HG03378 (cell line): Measurements from ENCODE around the gene CORO1C.
"Not testable (repeated sequence)": the region's sequence is repeated elsewhere in the genome, so short reads cannot be mapped to it uniquely, and the experiment has no call there.

Experiments
- ATAC-seq: cut with Tn5 transposase; IDR thresholded peaks from one replicate; pipeline ENCODE4 v1.9.1; 2021; ENCODE audit warnings: mild to moderate bottlenecking, moderate library complexity; ENCODE audit not compliant: unreplicated experiment

CORO1C gene

DNA sequence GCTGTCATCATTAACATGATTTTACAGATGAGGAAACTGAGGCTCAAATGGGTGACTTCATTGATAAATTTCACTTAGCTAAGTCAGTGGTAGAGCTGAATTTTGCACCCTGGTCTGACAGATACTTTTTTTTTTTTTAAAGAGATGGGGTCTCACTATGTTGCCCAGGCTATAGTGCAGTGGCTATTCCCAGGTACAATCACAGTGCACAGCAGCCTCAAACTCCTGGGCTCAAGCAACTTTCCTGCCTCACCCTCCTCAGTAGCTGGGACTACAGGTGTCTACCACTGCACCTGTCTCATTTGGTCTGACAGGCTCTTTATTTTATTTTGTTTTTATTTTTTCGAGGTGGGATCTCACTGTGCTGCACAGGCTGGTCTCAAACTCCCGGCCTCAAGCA, 24.2 kb upstream of the CORO1C start:
- ATAC-seq, result no peak

DNA sequence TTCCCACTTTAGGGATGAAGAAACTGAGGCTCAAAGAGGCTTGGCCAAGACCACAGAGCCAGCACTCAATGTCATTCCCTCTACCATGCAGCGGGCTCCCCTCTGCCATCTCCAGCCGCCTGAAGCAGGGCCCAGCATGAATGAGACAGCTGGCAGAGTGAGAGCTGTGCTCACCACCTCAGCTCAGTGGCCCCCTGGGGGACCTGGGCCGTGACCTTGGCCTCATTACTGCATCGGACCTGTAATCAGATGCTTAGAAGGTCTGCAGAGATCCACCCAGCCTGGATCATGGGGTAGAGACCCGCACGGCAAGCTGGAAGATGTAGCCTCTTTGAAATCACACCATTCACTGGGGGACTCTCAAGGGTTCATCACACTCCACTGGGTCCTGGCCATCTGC, 22.7 kb upstream of the CORO1C start:
- ATAC-seq, result no peak

DNA sequence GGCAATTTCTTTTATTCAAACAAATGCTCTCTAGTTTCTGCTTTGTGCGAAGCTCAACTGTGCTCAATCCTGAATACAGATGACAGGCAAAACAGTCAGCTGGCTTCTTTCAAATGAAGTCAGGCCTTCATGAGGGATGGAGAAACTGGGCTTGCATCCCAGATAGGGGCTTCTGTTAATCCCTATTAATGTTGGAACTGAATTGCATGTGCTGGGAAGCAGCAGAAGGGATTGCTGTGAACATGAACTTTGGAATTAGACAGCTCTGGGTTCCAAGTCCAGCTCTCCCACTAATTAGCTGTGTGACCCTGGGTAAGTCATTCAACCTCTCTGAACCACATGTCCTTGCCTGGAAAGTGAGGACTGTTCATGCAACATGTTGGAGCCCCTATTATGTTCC, 21.1 kb upstream of the CORO1C start:
- ATAC-seq, result no peak

DNA sequence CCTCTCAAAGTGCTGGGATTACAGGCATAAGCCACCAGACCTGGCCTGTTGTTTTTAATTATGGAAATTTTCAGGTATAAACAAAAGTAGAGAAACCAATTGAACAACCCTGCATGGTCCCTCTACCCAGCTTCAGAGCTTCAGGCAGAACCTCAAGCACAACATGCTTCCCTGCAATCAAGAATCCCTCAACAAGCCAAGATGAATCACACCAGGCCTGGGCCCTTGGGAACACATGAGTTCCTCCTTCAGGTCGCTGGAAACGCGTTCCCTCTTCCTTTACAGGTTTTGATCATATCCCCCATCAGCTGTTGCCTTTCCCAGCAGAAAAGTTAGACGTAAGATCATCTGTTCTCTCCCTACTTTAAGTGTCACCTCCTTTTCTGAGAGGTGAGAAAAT, 20.5 kb upstream of the CORO1C start:
- no peak for ATAC-seq

DNA sequence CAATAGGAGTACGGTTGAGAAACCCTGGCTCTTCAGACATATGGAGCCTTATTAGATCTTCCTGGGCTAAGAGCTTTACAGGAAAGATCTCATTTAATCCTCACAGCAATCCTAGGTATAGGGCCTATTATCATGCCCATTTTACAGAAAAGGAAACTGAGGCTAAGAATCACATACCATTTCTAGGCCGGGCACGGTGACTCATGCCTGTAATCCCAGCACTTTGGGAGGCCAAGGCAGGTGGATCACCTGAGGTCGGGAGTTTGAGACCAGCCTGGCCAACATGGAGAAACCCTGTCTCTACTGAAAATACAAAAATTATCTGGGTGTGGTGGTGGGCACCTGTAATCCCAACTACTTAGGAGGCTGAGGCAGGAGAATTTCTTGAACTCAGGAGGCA, 19.7 kb upstream of the CORO1C start:
- ATAC-seq, result not testable (repeated sequence)

DNA sequence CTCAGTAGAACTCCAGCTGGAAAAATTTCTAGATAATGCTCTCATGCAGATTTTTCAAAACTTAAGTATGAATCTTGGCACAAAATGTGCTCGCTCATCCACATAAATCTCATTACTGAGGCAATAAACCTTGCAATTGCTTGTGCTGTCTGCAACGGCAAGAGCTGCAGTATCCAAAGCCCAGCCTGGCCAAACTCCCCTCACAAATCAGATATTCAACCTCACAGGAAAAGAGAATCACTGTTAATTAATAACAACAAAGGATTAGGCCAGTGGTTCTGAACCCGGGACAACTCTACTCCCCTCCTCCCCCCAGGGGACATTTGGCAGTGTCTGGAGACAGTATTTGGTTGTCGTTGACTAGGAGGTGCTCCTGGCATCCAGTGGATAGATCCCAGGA, 19.2 kb upstream of the CORO1C start:
- ATAC-seq, result no peak

DNA sequence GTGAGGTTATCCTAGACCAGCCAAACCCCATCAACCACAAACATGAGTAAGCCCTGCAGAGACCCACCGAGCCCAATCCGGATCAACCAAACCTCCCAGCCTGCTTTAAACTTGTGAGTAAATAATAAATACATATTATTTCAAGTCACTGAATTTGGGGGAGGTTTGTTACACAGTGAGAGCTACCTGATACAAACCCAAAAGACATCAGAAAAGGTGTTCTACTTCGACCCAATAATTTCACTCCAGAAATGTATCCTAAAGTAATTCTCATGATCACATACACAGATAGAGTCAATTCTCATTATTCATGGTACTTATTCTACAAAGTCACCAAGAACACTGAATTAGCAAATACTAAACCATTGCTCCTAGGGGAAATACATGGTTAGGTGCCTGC, 16.2 kb upstream of the CORO1C start:
- no peak for ATAC-seq

DNA sequence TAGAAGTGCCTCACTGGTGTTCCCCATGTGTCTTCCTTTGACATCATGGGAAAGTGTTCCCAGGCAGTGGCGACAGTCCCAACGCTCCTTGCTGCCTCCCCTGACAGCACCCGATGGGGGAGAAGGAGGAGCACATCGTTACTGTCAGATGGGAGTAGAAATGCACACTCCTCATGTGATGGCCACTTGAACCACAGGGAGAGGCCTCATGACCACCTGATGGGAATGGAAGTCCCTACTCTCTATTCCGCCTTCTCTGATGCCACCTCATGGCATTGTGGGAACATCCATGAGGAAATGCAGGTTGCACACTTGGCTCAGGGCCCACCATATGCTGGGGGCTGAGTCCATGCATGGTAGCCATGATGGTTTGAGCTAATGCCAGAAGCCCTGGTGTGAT, 14.3 kb upstream of the CORO1C start:
- ATAC-seq, result no peak

DNA sequence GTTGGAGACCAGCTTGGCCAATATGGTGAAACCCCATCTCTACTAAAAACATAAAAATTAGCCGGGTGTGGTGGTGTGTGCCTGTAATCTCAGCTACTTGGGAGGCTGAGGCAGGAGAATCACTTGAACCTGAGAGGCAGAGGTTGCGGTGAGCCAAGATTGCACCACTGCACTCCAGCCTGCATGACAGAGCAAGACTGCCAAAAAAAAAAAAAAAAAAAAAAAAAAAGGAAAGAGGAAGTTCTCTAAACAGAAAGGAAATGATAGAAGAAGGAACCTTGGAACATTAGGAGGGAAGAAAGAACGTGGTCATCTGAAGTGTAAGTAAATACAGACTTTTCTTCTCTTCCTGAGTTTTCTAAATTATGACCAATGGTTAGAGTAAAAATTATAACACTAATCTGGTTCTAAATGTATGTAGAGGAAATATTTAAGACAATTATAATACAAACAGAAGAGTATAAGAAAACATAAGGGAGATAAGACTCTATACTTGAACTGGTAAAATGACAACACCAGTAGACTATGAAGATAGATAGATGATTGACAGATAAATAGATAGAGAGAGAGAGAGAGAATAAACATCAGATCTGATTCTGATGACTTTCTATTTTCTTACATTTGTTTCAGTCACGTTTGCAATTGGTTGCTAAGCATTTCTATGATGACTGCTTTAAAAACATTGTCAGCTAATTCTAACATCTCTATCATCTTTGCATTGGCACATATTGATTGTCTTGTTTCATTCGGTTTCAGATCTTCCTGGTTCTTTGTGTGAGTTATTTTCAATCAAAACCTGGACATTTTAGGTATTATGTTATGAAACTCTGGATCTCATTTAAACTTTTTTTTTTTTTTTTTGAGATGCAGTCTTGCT, 12.9 kb upstream of the CORO1C start:
- no peak for ATAC-seq

DNA sequence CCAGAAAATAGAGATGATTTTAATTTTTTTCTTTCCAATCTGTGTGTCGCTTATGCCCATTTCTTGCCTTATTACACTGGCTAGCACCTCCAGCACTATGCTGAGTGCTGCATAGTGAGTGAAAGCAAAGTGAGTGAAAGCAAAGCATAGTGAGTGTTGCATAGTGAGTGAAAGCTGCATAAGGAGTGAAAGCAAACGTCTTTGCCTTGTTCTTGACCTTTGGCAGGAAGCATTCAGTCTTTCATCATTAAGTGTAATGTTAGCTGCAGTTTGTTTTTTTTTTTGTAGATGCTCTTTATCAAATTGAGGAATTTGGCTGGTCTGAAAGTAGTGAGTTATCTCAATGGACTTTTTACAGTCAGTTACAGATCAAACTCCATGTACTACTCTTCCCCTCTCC, 6.9 kb upstream of the CORO1C start:
- no peak for ATAC-seq

DNA sequence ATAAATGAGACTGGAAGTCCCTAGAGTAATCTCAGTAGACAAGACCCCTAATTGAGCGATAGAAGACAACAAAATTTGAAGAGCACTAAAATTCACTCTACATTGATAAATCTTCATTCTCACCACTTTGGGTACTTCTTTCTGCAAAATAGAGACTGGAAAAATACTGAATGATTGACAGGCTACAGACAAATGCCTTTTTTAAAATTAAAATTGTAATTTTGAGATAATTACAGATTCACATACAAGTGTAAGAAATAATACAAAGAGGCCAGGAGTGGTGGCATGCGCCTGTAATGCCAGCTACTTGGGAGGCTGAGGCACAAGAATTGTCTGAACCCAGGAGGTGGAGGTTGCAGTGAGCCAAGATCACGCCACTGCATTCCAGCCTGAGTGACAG, 4.5 kb upstream of the CORO1C start:
- ATAC-seq, result no peak

DNA sequence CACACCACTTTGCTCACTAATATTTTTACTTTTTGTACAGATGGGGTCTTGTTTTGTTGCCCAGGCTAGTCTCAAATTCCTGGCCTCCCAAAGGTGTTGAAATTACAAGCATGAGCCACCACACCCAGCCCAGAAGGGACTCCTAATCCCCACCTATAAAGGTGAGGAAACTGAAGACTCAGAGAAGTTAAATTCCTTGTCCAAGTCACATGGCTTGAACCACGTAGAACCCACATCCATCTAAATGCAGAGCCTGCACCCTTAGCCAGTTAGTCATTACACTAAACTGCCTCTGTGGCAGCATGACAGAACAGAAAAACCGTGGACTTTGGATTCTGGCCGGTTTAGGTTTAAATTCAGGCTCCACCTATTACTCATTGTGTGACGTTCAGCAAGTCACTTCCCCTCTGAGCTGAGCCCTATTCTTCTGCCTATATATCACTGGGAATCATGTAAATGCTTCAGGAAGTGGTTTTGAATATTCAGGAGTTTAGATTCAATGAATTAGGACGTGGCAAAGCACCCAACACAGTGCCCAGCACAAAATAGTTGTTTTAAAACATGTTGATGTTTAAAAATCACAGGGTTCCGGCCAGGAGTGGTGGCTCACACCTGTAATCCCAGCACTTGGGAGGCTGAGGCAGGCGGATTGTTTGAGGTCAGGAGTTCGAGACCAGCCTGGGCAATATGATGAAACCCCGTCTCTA, 3.0 kb upstream of the CORO1C start:
- no peak for ATAC-seq

DNA sequence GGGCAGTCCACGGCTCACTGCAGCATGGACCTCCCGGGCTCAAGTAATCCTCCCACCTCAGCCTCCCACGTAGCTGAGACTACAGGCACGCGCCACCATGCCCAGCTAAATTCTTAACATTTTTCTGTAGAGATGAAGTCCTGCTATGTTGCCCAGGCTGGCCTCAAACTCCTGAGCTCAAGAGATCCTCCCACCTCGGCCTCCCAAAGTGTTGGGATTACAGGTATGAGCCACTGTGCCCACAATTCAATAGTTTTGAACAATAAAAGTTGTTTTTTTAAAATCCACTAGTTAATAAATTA, 1.9 kb upstream of the CORO1C start:
- not testable (repeated sequence) for ATAC-seq

DNA sequence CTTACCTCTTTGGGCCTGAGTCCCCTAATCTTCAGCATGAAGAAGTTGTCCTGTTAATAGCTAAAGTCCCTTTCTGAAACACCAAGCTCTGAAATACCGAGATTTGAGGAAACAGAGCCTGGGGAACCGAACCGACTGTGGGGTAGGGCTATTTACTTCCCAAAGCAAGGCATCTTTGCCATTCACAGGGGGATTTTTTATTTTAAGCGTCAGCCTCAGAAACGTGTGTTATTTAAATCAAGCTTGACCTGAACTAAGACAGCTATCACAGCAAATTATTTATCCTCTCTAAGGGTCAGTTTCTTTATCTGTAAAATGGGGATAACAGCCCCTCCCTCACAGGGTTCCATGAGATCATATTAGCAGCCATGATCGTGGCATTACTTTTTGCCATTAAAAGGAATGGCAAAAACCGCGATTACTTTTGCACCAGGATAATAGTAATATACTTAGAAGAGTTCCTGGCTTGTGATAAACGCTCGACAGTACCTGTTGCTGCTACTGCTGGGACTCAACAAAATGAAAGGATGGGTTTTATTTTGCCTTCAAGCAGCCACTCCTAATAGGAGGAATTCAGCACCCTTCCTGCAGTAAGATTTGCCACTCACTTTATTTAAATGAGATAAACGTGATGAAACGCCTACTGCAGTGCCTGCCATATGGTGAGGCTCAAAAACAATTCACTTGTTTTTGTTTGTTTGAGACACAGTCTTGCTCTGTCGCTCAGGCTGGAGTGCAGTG, 1.3 kb upstream of the CORO1C start:
- ATAC-seq, result no peak

DNA sequence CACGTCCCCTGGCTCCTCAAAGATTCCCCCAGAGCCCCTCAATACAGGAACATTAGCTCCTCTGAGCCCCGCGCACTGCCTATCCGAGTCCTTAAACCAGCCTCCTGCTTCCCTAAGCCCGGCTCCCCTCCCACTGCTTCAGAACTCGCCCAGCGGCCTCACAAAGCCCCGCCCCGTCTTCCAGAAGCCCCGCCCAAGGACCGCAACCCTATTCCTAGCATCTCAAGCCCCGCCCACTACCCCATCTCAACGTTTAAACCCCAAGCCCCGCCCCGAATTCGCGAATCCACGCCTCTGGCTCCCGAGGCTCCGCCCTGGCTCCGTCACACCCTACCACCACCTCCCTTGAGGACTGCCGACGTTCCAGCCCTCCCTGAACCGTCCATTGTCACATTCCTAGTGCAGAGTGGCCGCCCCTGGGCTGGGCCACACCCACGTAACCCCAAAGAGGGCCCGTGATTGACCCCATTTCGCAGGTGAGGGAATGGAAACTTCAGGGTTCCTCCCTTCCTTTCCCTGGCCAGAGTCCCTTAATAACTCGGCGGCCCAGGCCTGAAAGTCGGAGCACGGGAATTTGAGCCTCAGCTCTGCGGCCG, 646 bp upstream of the CORO1C start:
- ATAC-seq, result peak; percentile 37

DNA sequence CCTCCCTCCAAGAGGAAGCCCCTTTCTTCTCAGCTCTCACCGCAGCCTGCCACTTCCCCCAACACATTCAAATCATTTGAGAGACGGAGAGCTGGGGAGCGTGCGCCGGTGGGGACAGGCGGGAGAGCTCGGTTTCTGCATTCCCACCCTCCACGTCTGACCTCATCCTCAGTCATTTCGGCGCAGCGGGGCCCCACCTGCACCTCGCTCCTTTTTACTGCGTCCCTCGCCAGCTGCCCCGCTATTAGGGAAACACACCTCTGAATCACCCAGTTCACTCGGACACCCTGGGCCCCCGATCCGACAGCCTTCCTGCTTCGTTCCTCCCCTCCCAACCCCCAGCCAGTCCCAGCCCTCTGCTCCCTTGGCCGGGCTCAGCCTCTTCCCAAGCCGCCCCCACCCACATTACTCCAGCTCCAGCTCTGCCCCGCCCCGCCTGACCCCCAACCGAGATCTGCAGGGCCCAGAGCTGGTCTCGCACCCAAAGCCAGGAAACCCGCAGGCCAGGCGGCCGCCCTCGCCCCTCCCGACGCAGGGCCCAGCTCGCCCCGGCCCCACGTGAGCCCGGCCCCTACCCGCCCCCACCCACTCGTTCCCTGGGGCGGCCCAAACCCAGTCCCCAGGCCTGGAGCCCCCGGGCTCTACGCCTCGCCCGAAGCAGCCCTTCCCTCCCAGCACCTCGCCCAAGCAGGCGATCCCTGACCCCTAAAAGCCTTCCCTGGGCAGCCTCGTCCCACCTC, 783 bp downstream of the CORO1C start:
- no peak for ATAC-seq

DNA sequence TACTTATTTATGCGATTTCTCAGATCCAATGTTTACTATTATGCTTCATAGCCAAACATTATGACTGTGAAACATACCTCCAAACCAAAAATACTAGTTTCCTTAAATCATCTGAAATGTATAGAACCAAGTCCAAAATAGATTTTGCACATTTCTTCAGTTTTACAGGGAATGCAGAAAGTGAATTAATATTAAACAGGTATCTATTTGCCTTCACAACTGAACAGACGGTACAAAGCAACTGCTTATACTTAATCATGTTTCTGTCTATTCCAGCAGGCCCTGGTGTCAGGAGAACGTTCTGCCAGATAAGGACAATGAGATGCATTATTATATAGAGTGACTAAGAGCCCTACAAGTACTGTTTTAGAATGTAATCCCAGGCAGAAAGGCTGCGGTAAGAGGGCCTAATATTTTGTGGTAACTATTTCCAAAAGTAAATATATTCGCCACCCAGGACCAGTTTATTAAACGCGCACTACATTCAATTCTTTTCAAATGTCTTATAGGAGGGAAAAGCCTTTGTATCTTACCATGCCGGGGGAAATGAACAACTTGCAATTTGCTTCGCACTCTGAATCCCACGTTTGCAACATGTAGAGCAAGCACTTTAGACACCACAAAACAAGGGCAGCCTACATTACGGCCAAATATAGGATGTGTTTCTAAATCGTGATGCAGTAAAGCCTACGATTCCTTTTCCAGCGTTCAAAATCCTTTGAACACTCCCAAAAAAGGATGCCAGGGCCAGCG, 1.5 kb downstream of the CORO1C start:
- no peak for ATAC-seq

DNA sequence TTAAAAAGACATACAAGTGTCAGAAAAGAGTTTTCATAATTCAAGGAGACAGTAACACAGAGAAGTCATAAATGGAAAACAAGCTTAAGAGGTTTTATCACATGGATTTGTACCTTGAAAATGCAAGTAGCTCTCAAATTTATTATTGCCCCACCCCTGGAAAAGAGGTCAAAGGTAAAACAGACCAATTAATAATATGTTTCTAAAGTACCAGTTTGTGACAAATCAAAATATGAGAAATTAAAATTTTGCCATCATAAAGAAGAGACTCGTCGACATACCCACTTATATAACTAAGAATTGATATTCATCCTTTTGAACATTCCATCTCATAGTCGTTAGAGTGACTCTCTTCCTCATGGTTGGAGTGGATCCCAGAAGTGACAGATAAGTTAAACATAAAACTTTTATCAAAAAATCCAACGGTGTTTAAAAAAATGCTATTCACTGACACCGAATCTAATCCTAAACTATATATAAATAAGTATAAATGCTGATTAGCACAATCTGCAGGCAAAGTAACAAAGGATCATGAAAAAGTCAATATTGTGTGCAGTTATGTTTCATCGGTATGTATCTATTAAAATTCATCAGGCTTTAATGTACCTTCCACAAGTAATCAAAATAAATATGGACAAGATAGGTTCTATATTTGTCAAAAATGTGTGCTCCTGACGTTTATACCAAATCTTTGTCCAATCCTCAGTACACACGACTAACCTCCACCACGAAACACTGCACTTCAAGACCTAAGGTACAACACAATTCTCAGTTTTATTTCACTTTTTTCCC, 2.3 kb downstream of the CORO1C start:
- no peak for ATAC-seq
